Hematopoietic multipotent progenitor cell treated with erythropoietin and hydrocortisone succinate and interleukin-3 and kit ligand, for 8 days (in vitro differentiated cells): ENCODE results near the gene SHKBP1.
A peak's percentile ranks its signal among the peaks of the same experiment; 100 is the strongest.
"Not testable (repeated sequence)": the region's sequence is repeated elsewhere in the genome, so short reads cannot be mapped to it uniquely, and the experiment has no call there.

Experiments
- DNase-seq: peaks from one replicate; pipeline ENCODE4 v3.0.0-alpha.2; 2015

Gene SHKBP1

GRCh38 chr19:40585241-40585981 lies 8.7 kb downstream of the SHKBP1 start:
- no peak for DNase-seq

- no peak for DNase-seq
These were observed 9.3 kb downstream of the SHKBP1 start for GRCh38 chr19:40585982-40586422.

- no peak for DNase-seq
These were observed 9.9 kb downstream of the SHKBP1 start for GRCh38 chr19:40586611-40587010.

- DNase-seq: no peak
These were observed 11.6 kb downstream of the SHKBP1 start for GRCh38 chr19:40588110-40588854.

GRCh38 chr19:40588926-40589569 lies 12.4 kb downstream of the SHKBP1 start:
- no peak for DNase-seq

- DNase-seq: no peak
These were observed 13.1 kb downstream of the SHKBP1 start for GRCh38 chr19:40589591-40590429.

GRCh38 chr19:40590464-40591265 lies 14.0 kb downstream of the SHKBP1 start:
- DNase-seq: no peak

GRCh38 chr19:40591724-40592123 lies 15.1 kb downstream of the SHKBP1 start:
- DNase-seq: not testable (repeated sequence)

- peak; percentile 69 for DNase-seq
These were observed 15.5 kb downstream of the SHKBP1 start for GRCh38 chr19:40592170-40592569.

GRCh38 chr19:40594255-40594654 lies 17.6 kb downstream of the SHKBP1 start:
- DNase-seq: no peak

GRCh38 chr19:40594657-40595091 lies 18.0 kb downstream of the SHKBP1 start:
- DNase-seq: no peak

- DNase-seq: peak; percentile 16
These were observed 20.1 kb downstream of the SHKBP1 start for GRCh38 chr19:40596608-40597328.

- no peak for DNase-seq
These were observed 20.7 kb downstream of the SHKBP1 start for GRCh38 chr19:40597329-40597838.

GRCh38 chr19:40598121-40598917 lies 21.6 kb downstream of the SHKBP1 start:
- DNase-seq: peak; percentile 81

GRCh38 chr19:40598918-40599307 lies 22.2 kb downstream of the SHKBP1 start:
- no peak for DNase-seq

GRCh38 chr19:40599331-40599901 lies 22.7 kb downstream of the SHKBP1 start:
- DNase-seq: peak; percentile 45

GRCh38 chr19:40599902-40600569 lies 23.4 kb downstream of the SHKBP1 start:
- DNase-seq: peak; percentile 6

GRCh38 chr19:40600570-40601133 lies 24.0 kb downstream of the SHKBP1 start:
- DNase-seq: peak; percentile 2
